Immature natural killer cell (primary cell): ENCODE data around the gene TASOR2. TPM values are rescaled to one million over a fixed set of nuclear protein-coding genes. Genes with fewer than 3 reads are reported as not detected.

Source experiments
- DNase-seq, 3 donors: peaks; one replicate each; pipeline ENCODE4 v3.0.0; 2022; ENCODE audit warnings: mixed read lengths in 1 of 3
- H3K27ac Mint-ChIP-seq, 6 donors: one replicate each; pipeline ENCODE4 v1.8.0; 2020; ENCODE audit warnings: mixed read lengths in 6 of 6, mild to moderate bottlenecking in 5 of 6, inconsistent platforms in 4 of 6, moderate library complexity in 3 of 6
- H3K27me3 Mint-ChIP-seq, 3 donors: one replicate each; pipeline ENCODE4 v1.8.0; 2020 to 2021; ENCODE audit warnings: low read depth in 3 of 3, mild to moderate bottlenecking in 3 of 3, mixed read lengths in 3 of 3, moderate library complexity in 3 of 3, inconsistent platforms in 1 of 3
- H3K36me3 Mint-ChIP-seq, 3 donors: one replicate each; pipeline ENCODE4 v1.8.0; 2020; ENCODE audit warnings: mixed read lengths in 3 of 3, inconsistent platforms in 2 of 3, mild to moderate bottlenecking in 2 of 3
- H3K4me1 Mint-ChIP-seq, 2 donors: one replicate each; pipeline ENCODE4 v1.8.0; 2020; ENCODE audit warnings: inconsistent platforms in 2 of 2, mild to moderate bottlenecking in 2 of 2, mixed read lengths in 2 of 2, moderate library complexity in 1 of 2
- H3K4me3 Mint-ChIP-seq, 5 donors: one replicate each; pipeline ENCODE4 v1.8.0; 2020; ENCODE audit warnings: mild to moderate bottlenecking in 5 of 5, mixed read lengths in 5 of 5, inconsistent platforms in 3 of 5, moderate library complexity in 3 of 5
- H3K9me3 Mint-ChIP-seq, 6 donors: one replicate each; pipeline ENCODE4 v1.8.0; 2020; ENCODE audit warnings: mild to moderate bottlenecking in 6 of 6, mixed read lengths in 6 of 6, inconsistent platforms in 4 of 6, moderate library complexity in 3 of 6
- polyA plus RNA-seq, 3 donors: library from polyadenylated mRNA; unstranded; fragments of 300-500 nt; fragmentation: Illumina TruSeq; gene quantifications; one replicate each; pipeline ENCODE4 v1.2.3, GENCODE V29; 2021

Gene TASOR2
- polyA plus RNA-seq, 3 donors from 2014 or later: 0.27 to 20.1 (median 13.7) TPM

- Mint-ChIP-seq H3K27ac (peak overlapping the region; percentile 76 to 90 (median 88)), H3K36me3 (no peaks in the 10 kb centered on the region), H3K4me1 (peaks cover 36 to 72% of the 10 kb centered on the region in 2 donors), H3K27me3 (peaks cover 0 to 2% (median 1%) of the 10 kb centered on the region in 3 donors), H3K4me3 (peak overlapping the region; percentile 73 to 84 (median 81)), H3K9me3 (no peaks in the 10 kb centered on the region)
- peak in 1 of 3 donors; percentile 6 for DNase-seq
Observed at GRCh38 chr10:5711642-5712041, 27.0 kb downstream of the TASOR2 start.

- Mint-ChIP-seq H3K27ac (no peak overlapping the region), H3K4me1 (peaks cover 3 to 16% of the 10 kb centered on the region in 2 donors), H3K27me3 (no peaks in the 10 kb centered on the region), H3K36me3 (peaks cover 4 to 21% (median 7%) of the 10 kb centered on the region in 3 donors), H3K9me3 (no peaks in the 10 kb centered on the region), H3K4me3 (no peak overlapping the region)
- no peak for DNase-seq
Observed at GRCh38 chr10:5719546-5719945, 34.9 kb downstream of the TASOR2 start.

GRCh38 chr10:5720182-5720581, 35.5 kb downstream of the TASOR2 start:
- no peak overlapping the region for H3K27ac Mint-ChIP-seq
- no peak for DNase-seq

GRCh38 chr10:5723692-5724091, 39.1 kb downstream of the TASOR2 start:
- Mint-ChIP-seq H3K27me3 (no peaks in the 10 kb centered on the region), H3K4me1 (peaks cover 0 to 4% of the 10 kb centered on the region in 2 donors), H3K9me3 (no peaks in the 10 kb centered on the region), H3K27ac (peak overlapping the region in 1 of 6 donors; percentile 60), H3K4me3 (no peak overlapping the region), H3K36me3 (peaks cover 10 to 31% (median 12%) of the 10 kb centered on the region in 3 donors)
- DNase-seq: no peak

More at GRCh38 chr10:5720182-5720581, 35.5 kb downstream of the TASOR2 start:
- no peaks in the 10 kb centered on the region for H3K9me3 Mint-ChIP-seq
- H3K27me3 Mint-ChIP-seq: no peaks in the 10 kb centered on the region
- H3K4me3 Mint-ChIP-seq: no peak overlapping the region
- H3K4me1 Mint-ChIP-seq: peaks cover 3 to 14% of the 10 kb centered on the region in 2 donors
- H3K36me3 Mint-ChIP-seq: peaks cover 4 to 21% (median 7%) of the 10 kb centered on the region in 3 donors

GRCh38 chr10:5730766-5731165, 46.1 kb downstream of the TASOR2 start:
- Mint-ChIP-seq H3K27me3 (peaks cover 0 to 2% (median 0%) of the 10 kb centered on the region in 3 donors), H3K9me3 (no peaks in the 10 kb centered on the region), H3K4me3 (no peak overlapping the region), H3K27ac (peak overlapping the region in 2 of 6 donors; percentile 0 to 50), H3K36me3 (peaks cover 28 to 44% (median 29%) of the 10 kb centered on the region in 3 donors), H3K4me1 (peaks cover 0 to 17% of the 10 kb centered on the region in 2 donors)
- DNase-seq: no peak

- peaks cover 24 to 44% (median 26%) of the 10 kb centered on the region in 3 donors for H3K36me3 Mint-ChIP-seq
- H3K4me3 Mint-ChIP-seq: no peak overlapping the region
- H3K27ac Mint-ChIP-seq: peak overlapping the region in 5 of 6 donors; percentile 34 to 75 (median 56)
Observed at GRCh38 chr10:5731559-5731958, 46.9 kb downstream of the TASOR2 start.

GRCh38 chr10:5732141-5732540, 47.5 kb downstream of the TASOR2 start:
- H3K36me3 Mint-ChIP-seq: peaks cover 23 to 43% (median 24%) of the 10 kb centered on the region in 3 donors
- peaks cover 2 to 17% of the 10 kb centered on the region in 2 donors for H3K4me1 Mint-ChIP-seq
- H3K4me3 Mint-ChIP-seq: no peak overlapping the region
- peaks cover 0 to 2% (median 0%) of the 10 kb centered on the region in 3 donors for H3K27me3 Mint-ChIP-seq
- H3K27ac Mint-ChIP-seq: peak overlapping the region in 1 of 6 donors; percentile 60
- no peak for DNase-seq
- H3K9me3 Mint-ChIP-seq: no peaks in the 10 kb centered on the region

More at GRCh38 chr10:5731559-5731958, 46.9 kb downstream of the TASOR2 start:
- peaks cover 0 to 2% (median 0%) of the 10 kb centered on the region in 3 donors for H3K27me3 Mint-ChIP-seq
- H3K4me1 Mint-ChIP-seq: peaks cover under 1 to 17% of the 10 kb centered on the region in 2 donors
- DNase-seq: no peak
- H3K9me3 Mint-ChIP-seq: no peaks in the 10 kb centered on the region

Other genes with a start within 250 kb of the TASOR2 start
- not detected for gene CALML5, start 185.3 kb upstream of the TASOR2 start, polyA plus RNA-seq
- not detected for gene CALML3, start 159.9 kb upstream of the TASOR2 start, polyA plus RNA-seq
- 1 to 10 TPM in 2 of 3 donors, not detected in 1; 2.8 to 4.1 TPM for gene ASB13, start 18.2 kb upstream of the TASOR2 start, polyA plus RNA-seq
- 100 to 1,000 TPM; 181 to 290 (median 199) TPM for gene GDI2, start 128.6 kb downstream of the TASOR2 start, polyA plus RNA-seq
- 1 to 10 TPM; 3.2 to 5.0 (median 3.2) TPM for gene ANKRD16, start 205.1 kb downstream of the TASOR2 start, polyA plus RNA-seq
- gene FBH1, start 205.4 kb downstream of the TASOR2 start, polyA plus RNA-seq: 10 to 100 TPM; 32.6 to 60.6 (median 46.8) TPM